BLaER1 treated with 17β-estradiol and CSF1 and Interleukin-3, amounts not matched to agents 10 nM and 100 nM (cell line): ENCODE data around the gene PHYH.
"Not testable (repeated sequence)": the region's sequence is repeated elsewhere in the genome, so short reads cannot be mapped to it uniquely, and the experiment has no call there.

ENCODE experiments used
- H3K27ac ChIP-seq, 11 experiments: shearing (Covaris generic); formaldehyde crosslinking; 2 replicates each; pipeline ENCODE4 v1.8.1; 2022
- H3K27me3 ChIP-seq, 11 experiments: shearing (Covaris generic); formaldehyde crosslinking; 2 replicates each; pipeline ENCODE4 v1.8.1; 2022
- H3K36me3 ChIP-seq, 11 experiments: shearing (Covaris generic); formaldehyde crosslinking; 2 replicates each; pipeline ENCODE4 v1.8.1; 2022
- H3K4me1 ChIP-seq, 10 experiments: shearing (Covaris generic); formaldehyde crosslinking; 2 replicates each; pipeline ENCODE4 v1.8.1; 2022
- H3K4me2 ChIP-seq, 11 experiments: shearing (Covaris generic); formaldehyde crosslinking; 2 replicates each; pipeline ENCODE4 v1.8.1; 2022
- H3K4me3 ChIP-seq, 10 experiments: shearing (Covaris generic); formaldehyde crosslinking; 2 replicates each; pipeline ENCODE4 v1.8.1; 2022
- H3K9ac ChIP-seq, 11 experiments: shearing (Covaris generic); formaldehyde crosslinking; 2 replicates each; pipeline ENCODE4 v1.8.1; 2022
- H3K9me3 ChIP-seq, 11 experiments: shearing (Covaris generic); formaldehyde crosslinking; replicated peaks in 1 of 11; 2 replicates each; pipeline ENCODE4 v1.8.1; 2022
- H4K20me1 ChIP-seq, 11 experiments: shearing (Covaris generic); formaldehyde crosslinking; 2 replicates each; pipeline ENCODE4 v1.8.1; 2022
- Cebpa-rat ChIP-seq, 11 experiments: shearing (Covaris generic); IDR thresholded peaks; 2 replicates each; pipeline ENCODE4 v1.8.1; 2022

Gene PHYH

DNA sequence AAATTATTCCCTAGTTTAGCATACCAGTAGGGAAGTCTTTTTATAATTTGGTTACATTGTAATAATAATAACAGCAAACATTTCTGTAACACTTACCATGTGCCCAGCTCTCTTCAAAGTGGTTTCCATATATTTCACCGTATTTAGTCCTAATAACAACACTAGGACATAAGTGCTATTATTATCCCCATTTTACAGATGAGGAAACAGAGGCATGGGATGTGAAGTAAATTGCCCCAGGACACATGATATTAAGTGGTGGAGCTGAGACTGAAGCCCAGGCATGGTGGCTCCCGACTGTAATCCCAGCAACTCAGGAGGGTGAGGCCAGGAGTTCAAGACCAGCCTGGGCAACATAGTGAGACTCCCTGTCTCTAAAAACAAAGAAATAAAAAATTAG lies 5.1 kb downstream of the PHYH start:
- H3K9me3 ChIP-seq: no peaks in the 10 kb centered on the region
- H3K9ac ChIP-seq: no peak overlapping the region
- H3K36me3 ChIP-seq: peaks cover 0 to 41% (median 20%) of the 10 kb centered on the region in 11 experiments; a peak in 14 of 22 replicates
- no peak overlapping the region for H3K4me3 ChIP-seq
- no peak for TF ChIP-seq Cebpa-rat (IDR thresholded peaks at IDR 0.05)
- peaks cover 6 to 25% (median 12%) of the 10 kb centered on the region in 10 experiments; a peak in 11 of 20 replicates for H3K4me1 ChIP-seq
- H3K4me2 ChIP-seq: no peak overlapping the region
- no peak overlapping the region for H3K27ac ChIP-seq
- H4K20me1 ChIP-seq: no peaks in the 10 kb centered on the region
- no peaks in the 10 kb centered on the region for H3K27me3 ChIP-seq

DNA sequence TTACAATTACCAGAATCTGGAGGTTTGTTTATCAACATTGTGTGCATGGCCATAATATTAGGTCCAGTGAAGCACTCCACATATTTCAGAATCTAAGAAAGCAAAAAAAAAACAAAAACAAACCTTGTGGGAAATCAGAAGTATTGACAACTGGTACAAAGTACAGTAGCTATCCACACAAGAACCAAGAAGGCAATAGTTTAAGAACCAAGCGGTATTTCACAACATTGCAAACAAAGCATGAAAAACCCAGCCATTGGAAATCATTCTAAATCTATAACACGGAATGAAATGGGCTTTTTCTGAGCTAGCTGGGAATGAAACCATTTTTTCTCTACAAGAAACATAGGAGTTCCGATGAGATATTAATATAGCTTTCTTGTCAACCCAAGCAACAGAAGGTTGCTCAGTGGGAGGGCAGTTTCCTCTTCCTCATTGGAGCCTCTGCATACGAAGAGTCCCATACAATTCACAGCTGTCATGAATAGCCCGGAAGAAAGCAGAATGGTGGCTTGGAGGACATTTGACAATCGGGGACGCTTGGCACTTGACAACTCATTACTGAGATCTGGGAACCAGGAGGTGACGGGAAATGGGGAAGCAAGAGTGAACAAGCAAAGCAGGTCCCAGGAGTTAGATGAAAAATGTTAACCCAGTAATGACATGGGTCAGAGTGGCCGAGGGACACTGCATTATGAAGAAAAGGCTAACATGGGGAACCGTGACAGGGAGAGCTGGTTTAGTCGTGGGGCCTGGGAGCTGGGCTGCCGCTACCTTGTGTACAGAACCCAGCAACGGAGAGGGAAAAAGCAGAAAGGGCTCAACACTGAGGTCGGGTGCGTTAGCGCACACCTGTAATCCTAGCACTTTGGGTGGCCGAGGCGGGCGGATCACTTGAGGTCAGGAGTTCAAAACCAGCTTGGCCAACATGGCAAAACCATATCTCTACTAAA lies 7.8 kb downstream of the PHYH start:
- no peak overlapping the region for H3K9ac ChIP-seq
- TF ChIP-seq Cebpa-rat (IDR thresholded peaks at IDR 0.05): no peak
- no peaks in the 10 kb centered on the region for H3K9me3 ChIP-seq
- peak overlapping the region in 1 of 11 experiments; percentile 17; a peak in 2 of 22 replicates for H3K4me2 ChIP-seq
- peaks cover 0 to 46% (median 23%) of the 10 kb centered on the region in 11 experiments; a peak in 14 of 22 replicates for H3K36me3 ChIP-seq
- H3K27ac ChIP-seq: no peak overlapping the region
- H3K4me3 ChIP-seq: no peak overlapping the region
- H4K20me1 ChIP-seq: no peaks in the 10 kb centered on the region
- no peaks in the 10 kb centered on the region for H3K27me3 ChIP-seq
- H3K4me1 ChIP-seq: peaks cover 4 to 31% (median 12%) of the 10 kb centered on the region in 10 experiments; a peak in 16 of 20 replicates

DNA sequence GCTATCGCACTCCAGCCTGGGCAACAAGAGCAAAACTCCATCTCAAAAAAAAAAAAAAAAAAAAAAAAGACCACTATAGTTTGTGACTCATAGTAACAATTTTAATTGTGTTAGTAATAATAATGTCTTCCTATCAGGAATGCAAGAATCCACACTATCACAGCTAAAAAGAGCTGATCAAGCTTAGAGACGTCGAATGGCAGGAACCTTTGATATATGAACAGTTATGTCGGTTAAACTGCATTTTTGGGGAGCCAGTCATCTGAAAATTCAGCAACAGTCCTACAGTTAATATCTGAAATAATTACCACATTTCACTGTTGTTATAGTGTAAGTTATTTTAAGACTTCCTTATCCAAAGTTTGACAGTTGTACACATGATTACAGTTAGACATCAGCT lies 8.8 kb downstream of the PHYH start:
- no peak for TF ChIP-seq Cebpa-rat (IDR thresholded peaks at IDR 0.05)
- peak overlapping the region in 1 of 11 experiments; percentile 17; a peak in 2 of 22 replicates for H3K4me2 ChIP-seq
- peaks cover 4 to 31% (median 12%) of the 10 kb centered on the region in 10 experiments; a peak in 16 of 20 replicates for H3K4me1 ChIP-seq
- no peaks in the 10 kb centered on the region for H4K20me1 ChIP-seq
- no peaks in the 10 kb centered on the region for H3K27me3 ChIP-seq
- no peak overlapping the region for H3K27ac ChIP-seq
- no peak overlapping the region for H3K4me3 ChIP-seq
- no peak overlapping the region for H3K9ac ChIP-seq
- peaks cover 0 to 46% (median 23%) of the 10 kb centered on the region in 11 experiments; a peak in 14 of 22 replicates for H3K36me3 ChIP-seq
- H3K9me3 ChIP-seq: no peaks in the 10 kb centered on the region

DNA sequence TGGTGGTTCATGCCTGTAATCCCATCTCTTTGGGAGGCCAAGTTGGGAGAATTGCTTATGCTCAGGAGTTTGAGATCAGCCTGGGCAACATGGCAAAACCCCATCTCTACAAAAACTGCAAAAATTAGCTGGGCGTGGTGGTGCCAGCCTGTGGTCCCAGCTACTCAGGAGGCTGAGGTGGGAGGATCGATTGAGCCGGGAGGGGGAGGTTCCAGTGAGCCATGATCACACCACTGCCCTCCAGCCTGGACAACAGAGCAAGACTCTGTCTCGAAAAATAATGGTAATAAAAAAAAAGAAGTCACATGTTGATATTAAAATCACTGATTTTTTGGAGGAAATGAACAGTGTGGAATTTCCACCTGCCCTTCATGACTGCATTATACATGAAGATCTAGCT lies 15.8 kb downstream of the PHYH start:
- no peak for TF ChIP-seq Cebpa-rat (IDR thresholded peaks at IDR 0.05)
- Histone ChIP-seq H3K4me1 (peaks cover 4 to 25% (median 11%) of the 10 kb centered on the region in 10 experiments; a peak in 16 of 20 replicates), H3K27ac (no peak overlapping the region), H3K36me3 (peaks cover 0 to 35% (median 23%) of the 10 kb centered on the region in 11 experiments; a peak in 15 of 22 replicates), H3K9me3 (no peaks in the 10 kb centered on the region), H3K9ac (no peak overlapping the region), H4K20me1 (no peaks in the 10 kb centered on the region), H3K27me3 (no peaks in the 10 kb centered on the region), H3K4me3 (no peak overlapping the region), H3K4me2 (no peak overlapping the region)

DNA sequence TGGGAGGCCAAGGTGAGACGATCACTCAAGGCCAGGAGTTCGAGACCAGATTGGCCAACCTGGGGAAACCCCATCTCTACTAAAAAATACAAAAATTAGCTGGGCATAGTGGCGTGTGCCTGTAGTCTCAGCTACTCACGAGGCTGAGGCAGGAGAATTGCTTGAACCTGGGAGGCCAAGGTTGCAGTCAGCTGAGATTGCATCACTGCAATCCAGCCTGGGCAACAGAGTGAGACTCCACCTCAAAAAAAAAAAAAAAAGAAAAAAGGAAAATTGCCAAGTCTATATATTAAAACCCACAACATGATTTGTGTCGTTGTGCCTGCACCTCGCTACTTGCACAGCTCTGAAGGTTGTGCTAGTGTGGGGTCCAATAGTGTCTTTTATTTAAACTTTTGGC lies 17.5 kb downstream of the PHYH start:
- not testable (repeated sequence) for H4K20me1 ChIP-seq, H3K9me3 ChIP-seq, H3K4me3 ChIP-seq, H3K27me3 ChIP-seq, H3K4me2 ChIP-seq, H3K9ac ChIP-seq, H3K4me1 ChIP-seq, H3K27ac ChIP-seq
- 0 out of 22 replicates have a peak, but pooled peaks of 1 of the 11 experiments have one; percentile 27 for TF ChIP-seq Cebpa-rat (IDR thresholded peaks at IDR 0.05)
- H3K36me3 ChIP-seq: peaks cover 0 to 46% (median 19%) of the 10 kb centered on the region in 11 experiments; a peak in 15 of 22 replicates

DNA sequence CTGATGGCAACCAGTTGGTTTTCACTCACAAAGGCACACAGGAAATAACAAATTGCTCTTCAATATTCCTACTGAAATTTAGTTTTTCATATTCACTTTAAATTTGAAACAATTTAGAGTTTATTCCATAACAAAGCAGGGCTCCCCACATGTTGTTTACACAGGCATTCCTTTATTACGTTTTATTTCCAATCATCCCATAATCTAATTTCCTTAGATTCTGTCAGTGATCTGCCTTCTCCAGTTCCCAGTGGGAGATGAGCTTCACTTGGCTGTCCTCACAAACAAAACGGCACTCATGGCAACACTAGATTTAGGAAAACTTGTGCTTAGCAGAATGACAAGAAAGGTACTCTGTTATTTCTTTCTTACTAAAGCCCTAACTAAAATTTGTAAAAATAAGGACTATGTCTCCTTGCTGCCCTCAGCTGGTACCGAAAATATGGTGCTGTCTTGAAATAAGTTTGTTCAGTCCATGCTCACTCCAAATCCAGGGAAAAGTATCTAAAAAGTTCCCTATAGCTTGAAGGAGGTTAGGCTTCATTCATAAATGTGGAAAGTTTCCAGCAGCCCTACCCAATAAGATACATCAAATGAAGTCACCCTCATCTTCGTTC lies 23.0 kb downstream of the PHYH start:
- no peak for TF ChIP-seq Cebpa-rat (IDR thresholded peaks at IDR 0.05)
- Histone ChIP-seq H3K4me3 (no peak overlapping the region), H3K4me2 (no peak overlapping the region)

DNA sequence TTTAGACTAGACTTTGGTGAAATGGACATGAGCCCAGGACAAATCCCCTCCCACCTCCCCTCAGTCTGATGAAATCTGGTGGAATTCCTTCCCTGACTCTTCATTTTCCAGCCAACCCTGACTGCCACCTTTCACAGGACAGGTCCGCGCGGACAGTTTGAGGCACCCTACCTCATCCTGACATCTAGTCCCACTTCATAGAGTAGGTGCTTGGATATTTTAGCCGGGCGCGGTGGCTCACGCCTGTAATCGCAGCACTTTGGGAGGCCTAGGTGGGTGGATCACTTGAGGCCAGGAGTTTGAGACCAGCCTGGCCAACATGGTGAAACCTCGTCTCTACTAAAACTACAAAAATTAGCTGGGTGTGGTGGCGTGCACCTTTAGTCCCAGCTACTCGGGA lies 23.7 kb downstream of the PHYH start:
- H3K4me3 ChIP-seq, H4K20me1 ChIP-seq, H3K9me3 ChIP-seq, H3K27ac ChIP-seq, H3K4me2 ChIP-seq, H3K27me3 ChIP-seq, H3K9ac ChIP-seq: not testable (repeated sequence)
- H3K36me3 ChIP-seq: peaks cover 0 to 33% (median 12%) of the 10 kb centered on the region in 11 experiments; a peak in 14 of 22 replicates
- peaks cover 0 to 31% (median 21%) of the 10 kb centered on the region in 10 experiments; a peak in 15 of 20 replicates for H3K4me1 ChIP-seq

More for the DNA sequence above, 23.0 kb downstream of the PHYH start:
- no peaks in the 10 kb centered on the region; a peak in 1 of 22 replicates for H3K9me3 ChIP-seq
- peaks cover 0 to 40% (median 17%) of the 10 kb centered on the region in 11 experiments; a peak in 14 of 22 replicates for H3K36me3 ChIP-seq
- peaks cover 0 to 24% (median 14%) of the 10 kb centered on the region in 10 experiments; a peak in 15 of 20 replicates for H3K4me1 ChIP-seq
- H3K9ac ChIP-seq: no peak overlapping the region
- no peak overlapping the region for H3K27ac ChIP-seq
- no peaks in the 10 kb centered on the region for H3K27me3 ChIP-seq
- no peaks in the 10 kb centered on the region for H4K20me1 ChIP-seq

DNA sequence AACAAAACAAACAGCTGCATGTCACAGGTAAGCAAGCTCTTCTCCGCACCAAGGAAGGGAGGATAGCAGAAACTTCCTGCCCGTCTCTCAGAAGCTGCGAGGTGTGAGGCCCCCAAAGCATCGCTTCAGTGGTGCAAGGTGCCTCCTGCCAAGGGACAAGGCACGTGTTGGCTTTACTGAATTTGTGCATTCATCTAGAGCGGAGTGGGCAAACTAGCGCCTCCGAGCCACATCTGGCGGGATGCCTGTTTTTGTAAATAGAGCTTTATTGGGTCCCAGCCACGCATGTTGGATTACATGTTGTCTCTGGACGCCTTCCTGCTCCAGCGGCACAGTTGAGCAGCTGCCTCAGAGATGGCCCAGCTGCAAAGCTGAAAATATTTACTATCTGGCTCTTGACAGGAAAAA lies 27.7 kb downstream of the PHYH start:
- peak overlapping the region in 1 of 11 experiments; percentile 4; a peak in 3 of 22 replicates for H3K27ac ChIP-seq
- peak overlapping the region in 9 of 11 experiments; percentile 31 to 72 (median 43); a peak in 17 of 22 replicates for H3K4me2 ChIP-seq
- H3K9ac ChIP-seq: 0 out of 22 replicates have a peak overlapping the region, but pooled peaks of 1 of the 11 experiments have one; percentile 23
- TF ChIP-seq Cebpa-rat (IDR thresholded peaks at IDR 0.05): no peak
- peaks cover 0 to 36% (median 22%) of the 10 kb centered on the region in 10 experiments; a peak in 15 of 20 replicates for H3K4me1 ChIP-seq
- H3K36me3 ChIP-seq: no peaks in the 10 kb centered on the region
- no peaks in the 10 kb centered on the region; a peak in 1 of 22 replicates for H3K9me3 ChIP-seq
- H4K20me1 ChIP-seq: no peaks in the 10 kb centered on the region
- H3K27me3 ChIP-seq: no peaks in the 10 kb centered on the region
- H3K4me3 ChIP-seq: no peak overlapping the region
